GM12891 (cell line): ENCODE data around the gene CAPN5.

Experiments
- POLR2AphosphoS5 ChIP-seq: IDR thresholded peaks from 2 replicates; pipeline ENCODE4 v1.6.1; 2011; ENCODE audit warnings: low read depth, low read length, control low read depth
- POU2F2 ChIP-seq: IDR thresholded peaks from 2 replicates; pipeline ENCODE4 v1.6.1; 2011; ENCODE audit warnings: low read depth, mild to moderate bottlenecking, control low read depth, low read length, moderate library complexity

GRCh38 chr11:77038825-77039326 is 27.9 kb upstream of the CAPN5 start:
- TF ChIP-seq POLR2AphosphoS5 (no peak), POU2F2 (no peak)
